HepG2 (cell line): ENCODE data around the gene LCN1. TPM values are rescaled to one million over a fixed set of nuclear protein-coding genes. Genes with fewer than 3 reads are reported as not detected.
"Not testable (repeated sequence)": the region's sequence is repeated elsewhere in the genome, so short reads cannot be mapped to it uniquely, and the experiment has no call there.

ENCODE experiments used
- ATAC-seq: fragments of 200-7000 bp; cut with Tn5 transposase; 3 replicates; pipeline ENCODE4 v1.9.1; 2020; ENCODE audit warnings: mild to moderate bottlenecking, moderate library complexity
- BruUV-seq: library from RNA; stranded (reverse); fragments of 400-500 nt; replicated peaks from 2 replicates; lab custom pipeline; 2021; lab: Mats Ljungman, UMichigan
- CTCF ChIA-PET: fragments of 300-600 bp; formaldehyde crosslinking; extraction: SDS; loops from one replicate; lab custom pipeline; 2021; ENCODE audit warnings: low total read pairs, inconsistent platforms, low intra/inter-chr PET ratio; lab: Yijun Ruan, JAX
- POLR2A ChIA-PET: fragments of 350-600 bp; sonication (Branson Sonifier 250); formaldehyde crosslinking; loops from one replicate; lab custom pipeline; 2020; ENCODE audit warnings: antibody characterized with exemption, inconsistent platforms; lab: Yijun Ruan, JAX
- DNase-seq: peaks from one replicate; pipeline ENCODE4 v3.0.0-alpha.2; 2015; ENCODE audit warnings: low spot score
- FAIRE-seq: peaks from 3 replicates; lab custom pipeline; 2011; peaks lifted over from hg19 to GRCh38; lab: Jason Lieb, UNC
- H2AFZ ChIP-seq: one replicate; pipeline ENCODE4 v1.6.1; 2011; ENCODE audit warnings: low read length, inconsistent platforms
- H3K27ac ChIP-seq: fragments of 300-600 bp; 3 replicates; pipeline ENCODE4 v1.8.0; 2011; ENCODE audit warnings: mixed run types, mild to moderate bottlenecking, mixed read lengths, low read length, inconsistent platforms; ENCODE audit not compliant: insufficient read depth; ENCODE audit errors: extremely low read length
- H3K27me3 ChIP-seq, 2 experiments: fragments of 200-600 bp in 1 of 2; 2 replicates in 1 of 2; 3 replicates in 1 of 2; pipeline versions ENCODE4 v1.6.0 to v1.8.0; 2011; ENCODE audit warnings: low read length in 2 of 2, mild to moderate bottlenecking in 2 of 2, moderate library complexity in 2 of 2, inconsistent platforms in 1 of 2; ENCODE audit not compliant: insufficient read depth in 2 of 2, control insufficient read depth in 1 of 2
- H3K36me3 ChIP-seq, 2 experiments: fragments of 200-600 bp in 1 of 2; replicated peaks in 1 of 2; 2 replicates in 1 of 2; 3 replicates in 1 of 2; pipeline versions ENCODE4 v1.5.1 to v1.8.0; 2011; ENCODE audit warnings: low read length in 2 of 2, inconsistent platforms in 1 of 2; ENCODE audit not compliant: insufficient read depth in 2 of 2, control insufficient read depth in 1 of 2
- H3K4me1 ChIP-seq: 2 replicates; pipeline ENCODE4 v1.5.1; 2012; ENCODE audit warnings: low read length, inconsistent platforms; ENCODE audit not compliant: insufficient read depth
- H3K4me2 ChIP-seq: 2 replicates; pipeline ENCODE4 v1.6.0; 2011; ENCODE audit warnings: low read depth, low read length, inconsistent platforms
- H3K4me3 ChIP-seq, 3 experiments: fragments of 200-600 bp in 1 of 3; sonication (generic), shearing (Covaris generic) in 1 of 3; replicated peaks in 1 of 3; 2 replicates each; pipeline ENCODE4 v1.5.1; 2011 to 2016; ENCODE audit warnings: low read length in 3 of 3, inconsistent platforms in 2 of 3, low read depth in 2 of 3, mild to moderate bottlenecking in 2 of 3, control low read depth in 1 of 3, mixed read lengths in 1 of 3; ENCODE audit not compliant: insufficient read depth in 1 of 3
- H3K79me2 ChIP-seq: one replicate; pipeline ENCODE4 v1.6.1; 2011; ENCODE audit warnings: low read length, inconsistent platforms; ENCODE audit not compliant: insufficient read depth
- H3K9ac ChIP-seq: 2 replicates; pipeline ENCODE4 v1.6.0; 2011; ENCODE audit warnings: mild to moderate bottlenecking, low read depth, low read length, inconsistent platforms; ENCODE audit not compliant: insufficient read depth
- H3K9me3 ChIP-seq: 2 replicates; pipeline ENCODE4 v1.5.1; 2012; ENCODE audit warnings: mild to moderate bottlenecking, low read length
- H4K20me1 ChIP-seq: 2 replicates; pipeline ENCODE4 v1.6.0; 2011; ENCODE audit warnings: inconsistent platforms, mild to moderate bottlenecking, low read length, moderate library complexity; ENCODE audit not compliant: insufficient read depth
- ADNP ChIP-seq: sonication (generic); formaldehyde crosslinking; IDR thresholded peaks from 2 replicates; pipeline ENCODE4 v1.4.0; 2020; ENCODE audit warnings: missing genetic modification reagents
- ETV5 ChIP-seq: IDR thresholded peaks from 2 replicates; pipeline ENCODE4 v1.6.1; 2018; ENCODE audit warnings: missing biosample characterization, missing genetic modification reagents, inconsistent platforms, borderline replicate concordance
- RBM39 ChIP-seq: fragments of 200-400 bp; formaldehyde crosslinking; IDR thresholded peaks from one replicate; pipeline ENCODE4 v1.6.1; 2018; ENCODE audit warnings: antibody characterized with exemption, mild to moderate bottlenecking, low read depth, low read length; ENCODE audit not compliant: poor library complexity, severe bottlenecking
- SP2 ChIP-seq: sonication (generic); formaldehyde crosslinking; IDR thresholded peaks from 2 replicates; pipeline ENCODE4 v1.5.1; 2020; ENCODE audit warnings: mild to moderate bottlenecking, missing genetic modification reagents
- TCF12 ChIP-seq, 2 experiments: fragments of 450-650 bp in 1 of 2; sonication (generic) in 1 of 2; formaldehyde crosslinking in 1 of 2; IDR thresholded peaks; 2 replicates each; pipeline versions ENCODE4 v1.6.1 to v1.8.0; 2017 to 2022; ENCODE audit warnings: antibody characterized with exemption in 1 of 2, mild to moderate bottlenecking in 1 of 2, missing genetic modification reagents in 1 of 2, moderate library complexity in 1 of 2
- ZKSCAN5 ChIP-seq: sonication (generic); formaldehyde crosslinking; IDR thresholded peaks from 2 replicates; pipeline ENCODE4 v1.5.1; 2020; ENCODE audit warnings: mild to moderate bottlenecking, missing genetic modification reagents
- ZMYM3 ChIP-seq: sonication (generic); formaldehyde crosslinking; IDR thresholded peaks from 2 replicates; pipeline ENCODE4 v1.5.1; 2020; ENCODE audit warnings: mild to moderate bottlenecking, missing genetic modification reagents
- ZNF431 ChIP-seq: sonication (generic); formaldehyde crosslinking; IDR thresholded peaks from 2 replicates; pipeline ENCODE4 v1.9.0; 2022; ENCODE audit warnings: missing genetic modification reagents, low read depth, mild to moderate bottlenecking, borderline replicate concordance
- ZNF468 ChIP-seq: sonication (generic); formaldehyde crosslinking; IDR thresholded peaks from 2 replicates; pipeline ENCODE4 v1.8.0; 2022; ENCODE audit warnings: mild to moderate bottlenecking, moderate library complexity, missing genetic modification reagents
- ZNF841 ChIP-seq: sonication (generic); formaldehyde crosslinking; IDR thresholded peaks from 2 replicates; pipeline ENCODE4 v1.8.1; 2023; ENCODE audit warnings: missing genetic modification reagents, borderline replicate concordance
- WGBS: methylation state at CpG from one replicate; pipeline ENCODE4 v1.1.6; 2017; ENCODE audit warnings: low lambda C conversion rate; 5-methylcytosine and 5-hydroxymethylcytosine counted together
- in situ Hi-C: cut with HindIII; loops from 2 replicates; pipeline ENCODE4 v1.10.0; 2017; ENCODE audit warnings: low pct_unique_long_range_greater_than_20kb; ENCODE audit not compliant: extremely low pct_ligation_motif_present
- intact Hi-C: fragments of 100-400 bp; cut with micrococcal nuclease; formaldehyde crosslinking; loops from one replicate; pipeline ENCODE4 v1.10.0; 2022; ENCODE audit not compliant: unreplicated experiment
- polyA plus RNA-seq, 8 experiments: library from polyadenylated mRNA; depleted of rRNA in 3 of 8; stranded (reverse) in 7 of 8; unstranded in 1 of 8; fragments of >200 nt; fragmentation: Illumina TruSeq in 4 of 8; extraction: Trizol in 4 of 8; gene quantifications; 2 replicates each; pipeline versions ENCODE4 v1.2.1 to v1.2.3, GENCODE V29; 2011 to 2016; ENCODE audit warnings: low read depth in 4 of 8, missing spikeins in 1 of 8, mixed read lengths in 1 of 8; ENCODE audit not compliant: insufficient read depth in 1 of 8
- total RNA-seq, 5 experiments: library from RNA; depleted of rRNA; stranded (reverse); fragments of >200 nt; fragmentation: Illumina TruSeq; extraction: Trizol; gene quantifications; 2 replicates each; pipeline ENCODE4 v1.2.3, GENCODE V29; 2016; ENCODE audit warnings: low read depth in 1 of 5
- TF ChIP-seq, protein P1 (sequence below): sonication (generic); formaldehyde crosslinking; IDR thresholded peaks from 2 replicates; pipeline ENCODE4 v1.4.0; 2020; ENCODE audit warnings: missing genetic modification reagents

The LCN1 gene
- total and polyA plus RNA-seq, 2 of the 13 experiments (the other 11 are each of a cell fraction or from before 2014, with no cell fraction given), result not detected

DNA sequence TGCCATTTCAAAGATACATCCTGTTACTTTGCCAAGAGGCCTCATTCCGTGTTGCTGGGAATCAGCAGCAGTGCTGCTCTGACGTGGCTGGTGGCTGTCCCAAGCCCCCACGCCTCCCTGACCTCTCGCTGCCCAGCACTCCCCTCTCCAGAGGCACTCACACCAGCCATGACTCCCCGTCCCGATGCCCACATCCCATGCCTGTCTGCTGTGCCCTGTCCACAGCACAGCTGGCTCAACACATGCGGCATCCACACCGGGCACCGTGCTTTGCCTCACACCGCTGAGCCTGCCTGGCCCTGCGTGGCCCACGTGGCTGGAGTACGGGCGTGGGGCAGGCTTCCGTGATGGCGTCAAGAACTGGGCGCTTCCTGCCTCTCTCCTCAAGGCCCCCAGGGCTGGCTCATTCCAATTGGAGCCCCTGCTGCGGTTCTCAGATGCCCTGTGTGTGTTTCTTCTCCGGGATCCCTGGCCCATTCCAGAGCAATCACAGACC lies 7.8 kb upstream of the LCN1 start:
- Histone ChIP-seq H3K27ac (no peak overlapping the region), H4K20me1 (no peaks in the 10 kb centered on the region), H3K36me3 (no peaks in the 10 kb centered on the region), H3K9ac (no peak overlapping the region), H3K4me1 (no peaks in the 10 kb centered on the region), H3K4me3 (no peak overlapping the region), H3K27me3 (peaks cover 3 to 48% of the 10 kb centered on the region in 2 experiments; a peak in 4 of 5 replicates), H3K4me2 (no peak overlapping the region), H3K9me3 (no peaks in the 10 kb centered on the region), H2AFZ (no peak overlapping the region), H3K79me2 (no peaks in the 10 kb centered on the region)
- ChIA-PET POLR2A (no interaction called here), CTCF (no interaction called here)
- in situ Hi-C loops (no loop called here), intact Hi-C loops (no loop called here)
- TF ChIP-seq ZNF841 (CRISPR knock-in tag), result no peak
- no peak for TF ChIP-seq SP2 (CRISPR knock-in tag)
- TF ChIP-seq ETV5 (CRISPR knock-in tag), result no peak
- no peak for TF ChIP-seq ZKSCAN5 (CRISPR knock-in tag)
- TF ChIP-seq ADNP (CRISPR knock-in tag), result no peak
- TF ChIP-seq ZNF468 (CRISPR knock-in tag), result no peak
- no peak for TF ChIP-seq ZNF431 (CRISPR knock-in tag)
- TF ChIP-seq, protein P1, sequence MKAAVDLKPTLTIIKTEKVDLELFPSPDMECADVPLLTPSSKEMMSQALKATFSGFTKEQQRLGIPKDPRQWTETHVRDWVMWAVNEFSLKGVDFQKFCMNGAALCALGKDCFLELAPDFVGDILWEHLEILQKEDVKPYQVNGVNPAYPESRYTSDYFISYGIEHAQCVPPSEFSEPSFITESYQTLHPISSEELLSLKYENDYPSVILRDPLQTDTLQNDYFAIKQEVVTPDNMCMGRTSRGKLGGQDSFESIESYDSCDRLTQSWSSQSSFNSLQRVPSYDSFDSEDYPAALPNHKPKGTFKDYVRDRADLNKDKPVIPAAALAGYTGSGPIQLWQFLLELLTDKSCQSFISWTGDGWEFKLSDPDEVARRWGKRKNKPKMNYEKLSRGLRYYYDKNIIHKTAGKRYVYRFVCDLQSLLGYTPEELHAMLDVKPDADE (CRISPR knock-in tag), result no peak
- no peak for TF ChIP-seq ZMYM3
- TF ChIP-seq TCF12 (IDR thresholded peaks at IDR 0.05), result no peak
- no peak for TF ChIP-seq TCF12 (CRISPR knock-in tag; IDR thresholded peaks at IDR 0.05)
- TF ChIP-seq RBM39, result no peak
- no peak for FAIRE-seq
- DNase-seq, result no peak
- WGBS, result 13% methylated on average over 15 of the region's 19 CpGs
- ATAC-seq, result no peak
- no TSS peak for BruUV-seq

DNA sequence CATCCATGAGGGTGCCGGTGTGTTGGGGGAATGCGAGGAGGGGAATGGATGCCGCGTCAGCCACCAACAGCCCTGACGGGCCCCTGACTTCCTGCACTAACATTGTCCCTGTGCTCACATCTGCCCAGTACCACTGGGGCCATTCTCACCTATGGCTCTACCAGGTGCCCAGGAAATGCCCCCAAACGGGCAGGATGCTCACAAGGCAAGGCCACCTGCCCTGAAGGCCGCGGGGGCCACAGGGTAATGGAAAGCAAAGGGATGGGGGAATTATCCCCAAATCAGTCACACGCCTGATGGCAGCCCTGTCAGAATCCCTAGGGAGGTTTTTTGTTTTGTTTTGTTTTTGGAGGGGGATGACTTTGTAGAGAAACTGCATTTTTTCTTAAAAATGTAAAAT lies 7.3 kb upstream of the LCN1 start:
- DNase-seq, H3K9ac ChIP-seq, ATAC-seq, FAIRE-seq, H3K36me3 ChIP-seq, H3K4me2 ChIP-seq, H3K79me2 ChIP-seq, H4K20me1 ChIP-seq, H3K4me1 ChIP-seq, POLR2A ChIA-PET, intact Hi-C loops, BruUV-seq, H2AFZ ChIP-seq, H3K9me3 ChIP-seq, CTCF ChIA-PET, H3K4me3 ChIP-seq, H3K27ac ChIP-seq, in situ Hi-C loops: not testable (repeated sequence)
- H3K27me3 ChIP-seq, result peaks cover 3 to 44% of the 10 kb centered on the region in 2 experiments; a peak in 4 of 5 replicates
- WGBS, result 32% methylated on average over 5 of the region's 9 CpGs
